ENCODE measurements around the gene OPALIN. TPM values are rescaled to one million over a fixed set of nuclear protein-coding genes. Genes with fewer than 3 reads are reported as not detected.

The OPALIN gene
- total and polyA plus RNA-seq, 3 experiments from 2014 or later: not detected

DNA sequence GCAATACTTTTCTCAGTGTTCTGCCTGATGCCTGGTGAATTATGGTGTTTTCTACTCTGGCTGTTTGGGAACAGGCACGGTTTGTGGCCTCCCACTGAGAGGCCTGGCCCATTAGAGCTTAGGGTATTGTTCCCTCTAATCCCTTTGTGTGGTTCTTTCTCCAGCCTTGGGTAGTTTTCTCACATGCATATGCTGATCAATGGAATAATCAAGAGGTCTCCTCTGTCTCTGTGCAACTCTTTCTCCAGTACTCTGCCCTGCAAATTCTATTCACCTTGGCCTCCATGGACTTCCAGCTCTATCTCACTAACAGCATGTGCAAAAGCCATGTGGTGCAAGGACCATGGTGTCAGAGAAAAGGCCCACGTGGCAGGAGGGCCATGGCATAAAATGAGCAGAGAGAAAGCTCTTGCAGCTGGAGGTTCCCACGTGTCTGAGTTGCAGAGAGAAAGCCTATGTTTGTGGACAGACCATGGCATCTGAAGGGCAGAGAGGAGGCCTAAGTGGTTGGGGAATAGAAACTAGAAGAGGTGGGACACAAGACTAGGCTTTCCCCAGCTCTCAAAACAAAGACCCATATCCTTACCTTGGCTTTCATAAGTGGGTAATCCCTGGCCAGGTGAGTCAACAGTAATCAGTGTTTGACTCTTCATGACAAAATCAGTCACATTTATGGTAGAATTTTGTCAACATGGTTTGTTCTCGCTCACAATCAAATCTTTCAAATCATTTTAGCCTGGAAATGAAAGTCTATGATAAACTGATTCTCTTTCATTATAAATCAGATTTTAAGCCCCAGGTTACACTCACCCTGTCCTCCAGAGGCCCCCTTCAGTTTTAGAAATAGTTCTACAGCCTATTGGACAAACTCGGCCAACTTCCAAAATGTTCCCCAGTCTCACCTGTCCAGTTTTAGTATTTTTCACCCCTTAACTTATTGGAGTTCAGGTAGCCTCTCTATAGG, 17.3 kb downstream of the OPALIN start:
- Mint-ChIP-seq H3K27ac (no peak overlapping the region), H3K27me3 (peaks cover 12 to 19% of the 10 kb centered on the region in 2 donors), H3K9me3 (peaks cover 2 to 11% (median 8%) of the 10 kb centered on the region in 5 donors), H3K4me1 (no peaks in the 10 kb centered on the region), H3K4me3 (no peak overlapping the region), H3K36me3 (peaks cover 0 to 4% (median 0%) of the 10 kb centered on the region in 3 donors)
- no peaks in the 10 kb centered on the region for H3K9me3 ChIP-seq (ENCODE audit: low read length)
- no peak overlapping the region for H3K4me3 ChIP-seq (ENCODE audit: low read length)
- H3K36me3 ChIP-seq (ENCODE audit: insufficient read depth, low read length): no peaks in the 10 kb centered on the region
- H3K27ac ChIP-seq (ENCODE audit: low read depth, low read length): no peak overlapping the region
- no peaks in the 10 kb centered on the region for H3K27me3 ChIP-seq (ENCODE audit: insufficient read depth, low read length, poor library complexity, severe bottlenecking)
- CTCF ChIA-PET: interaction anchor here (1.7 kb wide), 1 partner anchor 325 kb away, joined by 4 read pairs; no protein-coding TSS in a partner anchor
- H3K4me1 ChIP-seq (ENCODE audit: insufficient read depth, low read length): no peaks in the 10 kb centered on the region
- POLR2A ChIA-PET: no interaction called here
- DNase-seq: no peak

- Mint-ChIP-seq H3K4me1 (no peaks in the 10 kb centered on the region), H3K9me3 (peaks cover 0 to 5% (median 0%) of the 10 kb centered on the region in 5 donors), H3K27ac (no peak overlapping the region), H3K4me3 (no peak overlapping the region), H3K36me3 (no peaks in the 10 kb centered on the region), H3K27me3 (peaks cover 7 to 17% of the 10 kb centered on the region in 2 donors)
- Histone ChIP-seq H3K27ac (ENCODE audit: low read depth, low read length) (no peak overlapping the region), H3K36me3 (ENCODE audit: insufficient read depth, low read length) (no peaks in the 10 kb centered on the region), H3K27me3 (ENCODE audit: insufficient read depth, low read length, poor library complexity, severe bottlenecking) (no peaks in the 10 kb centered on the region), H3K9me3 (ENCODE audit: low read length) (no peaks in the 10 kb centered on the region), H3K4me3 (ENCODE audit: low read length) (no peak overlapping the region), H3K4me1 (ENCODE audit: insufficient read depth, low read length) (no peaks in the 10 kb centered on the region)
- CTCF ChIA-PET: interaction anchor here (1.6 to 3.7 kb wide), 4 partner anchors 11 to 647 kb away, joined by 3 to 14 read pairs (median 6); partner anchors contain the start of gene TCTN3
- POLR2A ChIA-PET: no interaction called here
- peak in 4 of 5 donors; percentile 14 to 62 (median 33) for DNase-seq
Measured at GRCh38 chr10:96339956-96340904, 18.6 kb downstream of the OPALIN start.

- Histone ChIP-seq H3K27me3 (ENCODE audit: insufficient read depth, low read length, poor library complexity, severe bottlenecking) (no peaks in the 10 kb centered on the region), H3K27ac (ENCODE audit: low read depth, low read length) (no peak overlapping the region), H3K36me3 (ENCODE audit: insufficient read depth, low read length) (no peaks in the 10 kb centered on the region), H3K4me1 (ENCODE audit: insufficient read depth, low read length) (peaks cover under 1% of the 10 kb centered on the region), H3K9me3 (ENCODE audit: low read length) (no peaks in the 10 kb centered on the region), H3K4me3 (ENCODE audit: low read length) (no peak overlapping the region)
- H3K4me3 Mint-ChIP-seq: no peak overlapping the region
- H3K36me3 Mint-ChIP-seq: no peaks in the 10 kb centered on the region
- ChIA-PET CTCF (interaction anchor here (1.6 to 3.7 kb wide), 3 partner anchors 10 to 646 kb away, joined by 3 to 14 read pairs (median 8); partner anchors contain the start of gene TCTN3), POLR2A (no interaction called here)
- H3K9me3 Mint-ChIP-seq: no peaks in the 10 kb centered on the region
- H3K27ac Mint-ChIP-seq: no peak overlapping the region
- peaks cover 6 to 21% of the 10 kb centered on the region in 2 donors for H3K27me3 Mint-ChIP-seq
- no peak for DNase-seq
- no peaks in the 10 kb centered on the region for H3K4me1 Mint-ChIP-seq
Measured at GRCh38 chr10:96339383-96339782, 19.4 kb downstream of the OPALIN start.

- Mint-ChIP-seq H3K4me3 (no peak overlapping the region), H3K9me3 (no peaks in the 10 kb centered on the region), H3K27ac (no peak overlapping the region), H3K27me3 (peaks cover 7 to 27% of the 10 kb centered on the region in 2 donors), H3K4me1 (peaks cover under 1 to 4% (median 4%) of the 10 kb centered on the region in 3 donors), H3K36me3 (no peaks in the 10 kb centered on the region)
- Histone ChIP-seq H3K36me3 (ENCODE audit: insufficient read depth, low read length) (no peaks in the 10 kb centered on the region), H3K4me3 (ENCODE audit: low read length) (no peak overlapping the region), H3K4me1 (ENCODE audit: insufficient read depth, low read length) (peaks cover 7% of the 10 kb centered on the region), H3K27ac (ENCODE audit: low read depth, low read length) (no peak overlapping the region), H3K27me3 (ENCODE audit: insufficient read depth, low read length, poor library complexity, severe bottlenecking) (no peaks in the 10 kb centered on the region), H3K9me3 (ENCODE audit: low read length) (no peaks in the 10 kb centered on the region)
- no peak for DNase-seq
- CTCF ChIA-PET: interaction anchor here (1.0 to 3.7 kb wide), 5 partner anchors 9 to 645 kb away, joined by 3 to 14 read pairs (median 4); partner anchors contain the start of gene TCTN3
- POLR2A ChIA-PET: no interaction called here
Measured at GRCh38 chr10:96338279-96338925, 20.4 kb downstream of the OPALIN start.

GRCh38 chr10:96337106-96337505, 21.7 kb downstream of the OPALIN start:
- Histone ChIP-seq H3K27me3 (ENCODE audit: insufficient read depth, low read length, poor library complexity, severe bottlenecking) (no peaks in the 10 kb centered on the region), H3K27ac (ENCODE audit: low read depth, low read length) (no peak overlapping the region), H3K4me1 (ENCODE audit: insufficient read depth, low read length) (peaks cover 17% of the 10 kb centered on the region), H3K9me3 (ENCODE audit: low read length) (no peaks in the 10 kb centered on the region), H3K36me3 (ENCODE audit: insufficient read depth, low read length) (no peaks in the 10 kb centered on the region), H3K4me3 (ENCODE audit: low read length) (no peak overlapping the region)
- Mint-ChIP-seq H3K27ac (peak overlapping the region in 1 of 8 donors; percentile 64), H3K36me3 (no peaks in the 10 kb centered on the region), H3K4me1 (peaks cover 7 to 15% (median 11%) of the 10 kb centered on the region in 3 donors), H3K27me3 (peaks cover 9 to 32% of the 10 kb centered on the region in 2 donors), H3K4me3 (no peak overlapping the region), H3K9me3 (no peaks in the 10 kb centered on the region)
- ChIA-PET POLR2A (no interaction called here), CTCF (interaction anchor here (1.3 to 3.7 kb wide), 2 partner anchors 32 to 320 kb away, joined by 4 to 14 read pairs; no protein-coding TSS in a partner anchor)
- no peak for DNase-seq

DNA sequence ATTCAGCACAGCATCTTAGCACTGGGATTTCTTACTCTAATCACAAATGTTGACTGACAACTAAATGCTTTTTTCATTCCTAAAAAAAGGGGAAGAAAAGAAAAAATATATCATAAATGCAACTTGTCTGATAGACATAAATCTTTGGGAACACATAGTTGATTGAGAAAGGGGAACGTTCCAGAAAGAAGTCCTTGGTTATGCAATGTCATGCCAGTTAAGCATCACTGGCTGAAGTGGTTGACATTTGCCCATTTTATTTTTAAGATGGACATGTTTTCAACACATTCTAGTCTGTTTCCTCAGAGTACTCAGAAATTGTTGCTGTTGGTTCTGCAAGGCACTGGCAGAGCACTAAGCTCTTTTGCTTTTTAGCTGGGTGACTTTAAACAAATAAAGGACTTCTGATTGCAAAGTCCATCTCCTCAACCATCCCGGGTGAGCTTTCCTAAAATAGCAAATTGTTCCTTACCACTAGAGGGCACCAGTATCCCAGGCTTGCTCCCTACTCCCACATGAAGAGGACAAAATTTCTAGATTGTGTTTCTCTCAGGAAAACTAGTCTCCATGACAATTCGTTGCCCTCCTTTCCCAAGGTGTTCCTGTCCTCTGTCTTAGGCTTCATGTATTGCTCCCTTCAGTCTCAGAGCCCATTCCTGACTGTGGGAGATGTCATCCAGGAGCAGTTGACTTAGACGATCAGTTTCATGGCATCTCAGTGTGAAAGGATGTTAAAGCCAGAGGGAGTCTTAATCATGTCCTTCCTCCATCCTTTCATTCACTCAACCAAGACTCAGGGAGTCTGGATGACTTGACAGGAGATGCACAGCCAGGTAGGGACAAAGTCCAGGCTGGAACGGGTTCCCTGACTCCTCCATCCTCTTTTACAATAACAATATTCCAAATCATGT, 23.9 kb downstream of the OPALIN start:
- Mint-ChIP-seq H3K27me3 (peaks cover 13 to 39% of the 10 kb centered on the region in 2 donors), H3K4me1 (peaks cover 7 to 15% (median 11%) of the 10 kb centered on the region in 3 donors), H3K27ac (peak overlapping the region in 1 of 8 donors; percentile 22), H3K9me3 (no peaks in the 10 kb centered on the region), H3K36me3 (no peaks in the 10 kb centered on the region), H3K4me3 (no peak overlapping the region)
- Histone ChIP-seq H3K9me3 (ENCODE audit: low read length) (no peaks in the 10 kb centered on the region), H3K27me3 (ENCODE audit: insufficient read depth, low read length, poor library complexity, severe bottlenecking) (no peaks in the 10 kb centered on the region), H3K27ac (ENCODE audit: low read depth, low read length) (no peak overlapping the region), H3K4me3 (ENCODE audit: low read length) (no peak overlapping the region), H3K4me1 (ENCODE audit: insufficient read depth, low read length) (peaks cover 17% of the 10 kb centered on the region), H3K36me3 (ENCODE audit: insufficient read depth, low read length) (no peaks in the 10 kb centered on the region)
- ChIA-PET CTCF (interaction anchor here (0.7 to 1.7 kb wide), 3 partner anchors 27 to 318 kb away, joined by 3 to 9 read pairs (median 3); no protein-coding TSS in a partner anchor), POLR2A (no interaction called here)
- DNase-seq: no peak
